Type B pancreatic cell (in vitro differentiated cells): ENCODE data around the gene TRAF3IP3. TPM values are rescaled to one million over a fixed set of nuclear protein-coding genes. Genes with fewer than 3 reads are reported as not detected.

Source experiments
- DNase-seq: peaks from one replicate; pipeline ENCODE4 v3.0.0; 2021; ENCODE audit warnings: mixed read lengths; ENCODE audit not compliant: unreplicated experiment; ENCODE audit errors: extremely low spot score
- H3K27ac Mint-ChIP-seq: 2 replicates; pipeline ENCODE4 v1.8.0; 2021; ENCODE audit warnings: mild to moderate bottlenecking, mixed read lengths
- H3K27me3 Mint-ChIP-seq: 2 replicates; pipeline ENCODE4 v1.8.0; 2021; ENCODE audit warnings: mixed read lengths
- H3K36me3 Mint-ChIP-seq: 2 replicates; pipeline ENCODE4 v1.8.0; 2021; ENCODE audit warnings: mixed read lengths
- H3K4me1 Mint-ChIP-seq: one replicate; pipeline ENCODE4 v1.8.0; 2021; ENCODE audit warnings: mixed read lengths; ENCODE audit not compliant: unreplicated experiment
- H3K4me3 Mint-ChIP-seq: 2 replicates; pipeline ENCODE4 v1.8.0; 2021; ENCODE audit warnings: mild to moderate bottlenecking, mixed read lengths
- H3K9me3 Mint-ChIP-seq: 2 replicates; pipeline ENCODE4 v1.8.0; 2021; ENCODE audit warnings: mixed read lengths
- long read RNA-seq: library from polyadenylated mRNA; unstranded; transcript quantifications from one replicate; pipeline ENCODE4 v2.0.0, GENCODE V29; 2020
- total RNA-seq: library from RNA; stranded (reverse); gene quantifications from 2 replicates; pipeline ENCODE4 v1.2.1, GENCODE V29; 2021; ENCODE audit warnings: low replicate concordance
- TF ChIP-seq, protein P1 (sequence below): fragments of 200-600 bp; sonication (generic); conservative IDR thresholded peaks from 2 replicates; pipeline ENCODE4 v1.5.0; 2021; ENCODE audit warnings: antibody characterized with exemption, mild to moderate bottlenecking

TRAF3IP3 gene, protein sequence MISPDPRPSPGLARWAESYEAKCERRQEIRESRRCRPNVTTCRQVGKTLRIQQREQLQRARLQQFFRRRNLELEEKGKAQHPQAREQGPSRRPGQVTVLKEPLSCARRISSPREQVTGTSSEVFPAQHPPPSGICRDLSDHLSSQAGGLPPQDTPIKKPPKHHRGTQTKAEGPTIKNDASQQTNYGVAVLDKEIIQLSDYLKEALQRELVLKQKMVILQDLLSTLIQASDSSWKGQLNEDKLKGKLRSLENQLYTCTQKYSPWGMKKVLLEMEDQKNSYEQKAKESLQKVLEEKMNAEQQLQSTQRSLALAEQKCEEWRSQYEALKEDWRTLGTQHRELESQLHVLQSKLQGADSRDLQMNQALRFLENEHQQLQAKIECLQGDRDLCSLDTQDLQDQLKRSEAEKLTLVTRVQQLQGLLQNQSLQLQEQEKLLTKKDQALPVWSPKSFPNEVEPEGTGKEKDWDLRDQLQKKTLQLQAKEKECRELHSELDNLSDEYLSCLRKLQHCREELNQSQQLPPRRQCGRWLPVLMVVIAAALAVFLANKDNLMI
- total RNA-seq: 1.7 TPM in 1 of 2 replicates, not detected in the other
- long read RNA-seq: 0 reads

DNA sequence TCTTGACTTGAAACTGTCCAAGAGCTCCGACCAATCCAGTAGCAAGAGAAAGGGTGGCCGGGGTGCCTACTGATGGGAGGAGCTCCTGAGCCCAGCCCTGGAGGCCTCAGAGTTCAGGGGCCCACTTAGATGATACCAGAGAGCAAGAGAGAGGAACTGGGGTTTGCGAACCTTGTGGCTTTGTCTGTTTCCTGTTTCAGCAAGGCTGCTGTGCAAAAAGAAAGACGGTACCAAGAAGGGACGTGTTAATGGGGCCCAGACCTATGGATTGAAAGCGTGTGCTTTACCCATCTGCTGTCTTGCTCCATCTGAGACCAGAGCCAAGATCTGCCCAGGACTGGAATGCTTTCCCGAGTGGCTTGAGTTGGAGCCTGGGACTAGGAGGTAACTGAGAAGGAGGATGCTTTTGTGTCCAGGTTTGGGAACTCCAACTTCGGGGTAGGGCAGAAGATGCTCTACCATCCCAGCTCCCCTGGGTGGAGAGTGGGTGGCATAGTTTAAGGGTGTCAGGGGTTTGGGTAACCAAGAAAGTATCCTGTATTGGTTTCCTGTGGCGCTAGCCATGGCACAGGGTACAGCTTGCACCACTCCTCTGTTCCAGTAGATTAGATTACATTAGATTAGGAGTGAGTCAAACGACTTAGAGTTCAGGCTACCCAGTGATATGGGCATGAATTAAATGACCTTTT is at the start of gene TRAF3IP3:
TSS of gene TRAF3IP3 (plus strand) at position 128 of the 689 bp plus-strand sequence. CDS start 3,987 bp downstream, outside the sequence.
- no peak for DNase-seq
- Mint-ChIP-seq H3K4me3 (no peak within 1 kb of the TSS), H3K4me1 (no peaks in the 10 kb centered on the region), H3K27ac (peak within 1 kb of the TSS; percentile 4), H3K9me3 (no peaks in the 10 kb centered on the region), H3K27me3 (peaks cover 11% of the 10 kb centered on the region), H3K36me3 (no peaks in the 10 kb centered on the region)
- TF ChIP-seq, protein P1, sequence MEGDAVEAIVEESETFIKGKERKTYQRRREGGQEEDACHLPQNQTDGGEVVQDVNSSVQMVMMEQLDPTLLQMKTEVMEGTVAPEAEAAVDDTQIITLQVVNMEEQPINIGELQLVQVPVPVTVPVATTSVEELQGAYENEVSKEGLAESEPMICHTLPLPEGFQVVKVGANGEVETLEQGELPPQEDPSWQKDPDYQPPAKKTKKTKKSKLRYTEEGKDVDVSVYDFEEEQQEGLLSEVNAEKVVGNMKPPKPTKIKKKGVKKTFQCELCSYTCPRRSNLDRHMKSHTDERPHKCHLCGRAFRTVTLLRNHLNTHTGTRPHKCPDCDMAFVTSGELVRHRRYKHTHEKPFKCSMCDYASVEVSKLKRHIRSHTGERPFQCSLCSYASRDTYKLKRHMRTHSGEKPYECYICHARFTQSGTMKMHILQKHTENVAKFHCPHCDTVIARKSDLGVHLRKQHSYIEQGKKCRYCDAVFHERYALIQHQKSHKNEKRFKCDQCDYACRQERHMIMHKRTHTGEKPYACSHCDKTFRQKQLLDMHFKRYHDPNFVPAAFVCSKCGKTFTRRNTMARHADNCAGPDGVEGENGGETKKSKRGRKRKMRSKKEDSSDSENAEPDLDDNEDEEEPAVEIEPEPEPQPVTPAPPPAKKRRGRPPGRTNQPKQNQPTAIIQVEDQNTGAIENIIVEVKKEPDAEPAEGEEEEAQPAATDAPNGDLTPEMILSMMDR: no peak

DNA sequence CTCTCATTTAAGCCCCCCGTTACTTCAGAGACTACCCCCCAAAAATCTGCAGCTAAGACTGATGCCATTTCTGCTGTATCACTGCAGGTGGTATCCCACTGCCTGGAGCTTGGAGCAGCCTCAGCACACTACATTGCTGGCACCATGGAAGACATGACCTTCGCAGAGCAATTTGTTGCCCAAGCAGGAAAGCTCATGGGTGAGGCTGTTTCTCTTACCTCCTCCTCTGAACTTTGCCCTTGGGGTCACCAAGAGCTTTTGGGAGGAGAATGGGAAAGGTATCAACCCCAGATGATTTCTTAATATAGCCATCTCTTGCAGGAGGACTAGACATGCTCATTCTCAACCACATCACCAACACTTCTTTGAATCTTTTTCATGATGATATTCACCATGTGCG is 49.2 kb upstream of the TRAF3IP3 start:
- H3K4me1 Mint-ChIP-seq: peaks cover 5% of the 10 kb centered on the region
- no peak for DNase-seq
- TF ChIP-seq, protein P1: no peak
- no peaks in the 10 kb centered on the region for H3K9me3 Mint-ChIP-seq
- H3K36me3 Mint-ChIP-seq: no peaks in the 10 kb centered on the region
- H3K4me3 Mint-ChIP-seq: no peak overlapping the region
- peaks cover 7% of the 10 kb centered on the region for H3K27me3 Mint-ChIP-seq
- H3K27ac Mint-ChIP-seq: no peak overlapping the region

DNA sequence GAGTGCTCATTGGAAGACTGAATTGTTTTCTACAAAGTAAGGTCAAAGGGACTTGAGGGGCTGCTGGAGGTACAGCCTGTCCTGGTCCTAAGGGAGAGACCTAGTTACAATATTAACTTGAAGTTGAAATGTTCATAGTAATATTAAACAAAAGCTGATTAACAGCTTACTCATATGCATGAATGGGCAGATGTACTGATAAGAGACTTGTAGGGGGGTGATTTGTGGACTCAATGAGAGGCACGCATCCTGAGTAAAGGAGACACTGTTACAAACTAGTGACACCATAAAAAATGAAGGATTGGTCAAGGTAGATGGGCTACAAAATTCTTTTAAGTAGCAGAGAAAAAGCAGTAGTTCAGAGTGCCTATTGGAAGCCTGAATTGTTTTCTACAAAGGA is 48.5 kb upstream of the TRAF3IP3 start:
- Mint-ChIP-seq H3K27ac (no peak overlapping the region), H3K4me3 (no peak overlapping the region), H3K4me1 (peaks cover 5% of the 10 kb centered on the region), H3K36me3 (no peaks in the 10 kb centered on the region), H3K9me3 (no peaks in the 10 kb centered on the region), H3K27me3 (peaks cover 4% of the 10 kb centered on the region)
- TF ChIP-seq, protein P1: no peak
- DNase-seq: no peak

DNA sequence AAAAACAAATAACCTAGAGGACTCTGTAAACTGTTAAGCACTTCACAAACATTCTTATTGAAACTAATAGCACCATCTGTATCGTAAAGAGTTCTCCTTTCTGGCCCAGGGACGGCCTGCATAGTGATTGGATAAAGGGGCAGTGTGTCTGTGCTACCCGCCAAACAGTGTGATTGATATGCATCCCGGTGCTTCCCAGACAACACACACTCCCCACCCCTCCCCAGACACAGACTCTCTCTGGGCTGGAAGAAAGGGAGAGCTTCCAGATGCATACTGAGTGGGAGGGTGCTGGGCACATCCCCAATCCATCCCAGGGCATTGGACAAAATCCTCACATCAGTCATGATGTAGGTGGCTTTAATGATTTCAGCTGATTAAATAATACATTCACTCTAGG is 47.6 kb upstream of the TRAF3IP3 start:
- Mint-ChIP-seq H3K9me3 (no peaks in the 10 kb centered on the region), H3K4me3 (no peak overlapping the region)

DNA sequence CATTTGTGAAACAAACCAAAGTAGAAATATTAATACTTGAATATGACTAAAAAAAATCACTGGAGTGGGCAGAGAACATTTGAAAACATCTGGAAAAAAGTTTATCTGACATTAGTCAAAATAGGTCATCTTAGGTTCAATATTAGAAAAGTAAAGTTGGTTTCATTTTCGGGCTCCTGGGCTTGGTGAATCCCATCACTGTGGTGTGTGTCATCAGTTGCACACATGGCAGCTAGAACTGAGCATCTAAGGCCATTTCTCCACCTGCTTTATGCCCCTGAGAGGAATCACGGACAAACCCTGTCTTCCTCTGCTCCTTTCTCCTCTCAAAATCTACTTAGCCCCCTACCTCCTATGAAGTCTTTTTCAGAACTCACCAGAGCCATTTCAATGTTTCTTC is 45.8 kb upstream of the TRAF3IP3 start:
- TF ChIP-seq, protein P1: no peak
- Mint-ChIP-seq H3K4me3 (no peak overlapping the region), H3K27me3 (peaks cover 4% of the 10 kb centered on the region), H3K4me1 (peaks cover 5% of the 10 kb centered on the region), H3K9me3 (no peaks in the 10 kb centered on the region), H3K27ac (no peak overlapping the region), H3K36me3 (no peaks in the 10 kb centered on the region)
- DNase-seq: no peak

More for the DNA sequence above, 47.6 kb upstream of the TRAF3IP3 start:
- peaks cover 5% of the 10 kb centered on the region for H3K4me1 Mint-ChIP-seq
- H3K36me3 Mint-ChIP-seq: no peaks in the 10 kb centered on the region
- TF ChIP-seq, protein P1: no peak
- H3K27me3 Mint-ChIP-seq: peaks cover 4% of the 10 kb centered on the region
- DNase-seq: no peak
- H3K27ac Mint-ChIP-seq: no peak overlapping the region
